Smooth muscle cell (in vitro differentiated cells): Measurements from ENCODE around the gene XPNPEP2. TPM values are rescaled to one million over a fixed set of nuclear protein-coding genes. Genes with fewer than 3 reads are reported as not detected.

Experiments used
- DNase-seq: peaks from one replicate; lab custom pipeline; 2025; ENCODE audit not compliant: unreplicated experiment; lab: John Stamatoyannopoulos, UW
- H2AFZ ChIP-seq: fragments of 200-600 bp; sonication (generic); 2 replicates; pipeline ENCODE4 v1.6.0; 2016; ENCODE audit warnings: antibody characterized with exemption, low read depth, mild to moderate bottlenecking
- H3F3A ChIP-seq: fragments of 200-600 bp; sonication (generic); 2 replicates; pipeline ENCODE4 v1.6.0; 2017; ENCODE audit warnings: antibody characterized with exemption, low read depth
- H3K27ac ChIP-seq: fragments of 200-600 bp; sonication (generic); 2 replicates; pipeline ENCODE4 v1.5.1; 2016; ENCODE audit warnings: low read depth, mild to moderate bottlenecking
- H3K27me3 ChIP-seq: fragments of 200-600 bp; sonication (generic); 2 replicates; pipeline ENCODE4 v1.6.1; 2016; ENCODE audit warnings: low read depth, mild to moderate bottlenecking
- H3K36me3 ChIP-seq: fragments of 200-600 bp; sonication (generic); 2 replicates; pipeline ENCODE4 v1.5.1; 2016; ENCODE audit warnings: low read depth
- H3K4me1 ChIP-seq: fragments of 200-600 bp; sonication (generic); 2 replicates; pipeline ENCODE4 v1.5.1; 2016; ENCODE audit warnings: low read depth
- H3K4me2 ChIP-seq: fragments of 200-600 bp; sonication (generic); 2 replicates; pipeline ENCODE4 v1.6.0; 2016; ENCODE audit warnings: mild to moderate bottlenecking
- H3K4me3 ChIP-seq: fragments of 200-600 bp; sonication (generic); 2 replicates; pipeline ENCODE4 v1.5.1; 2016; ENCODE audit warnings: mild to moderate bottlenecking
- H3K79me2 ChIP-seq: fragments of 200-600 bp; sonication (generic); 2 replicates; pipeline ENCODE4 v1.6.0; 2016; ENCODE audit warnings: low read depth, mild to moderate bottlenecking
- H3K9ac ChIP-seq: fragments of 200-600 bp; sonication (generic); 2 replicates; pipeline ENCODE4 v1.6.0; 2016; ENCODE audit warnings: low read depth
- H3K9me3 ChIP-seq: fragments of 200-600 bp; sonication (generic); replicated peaks from 2 replicates; pipeline ENCODE4 v1.5.1; 2016; ENCODE audit warnings: low read depth
- H4K20me1 ChIP-seq: fragments of 200-600 bp; sonication (generic); 2 replicates; pipeline ENCODE4 v1.6.0; 2016; ENCODE audit warnings: low read depth
- WGBS: methylation state at CpG from one replicate; pipeline ENCODE4 v1.1.7; 2016; ENCODE audit warnings: low lambda C conversion rate; 5-methylcytosine and 5-hydroxymethylcytosine counted together
- polyA plus RNA-seq: library from polyadenylated mRNA; unstranded; fragments of >200 nt; fragmentation: Nextera tagmentation; extraction: Ambion mirVana; gene quantifications from 2 replicates; pipeline ENCODE4 v1.2.1, GENCODE V29; 2016
- total RNA-seq: library from RNA; depleted of rRNA; stranded (reverse); fragments of >200 nt; gene quantifications from 2 replicates; pipeline ENCODE4 v1.2.3, GENCODE V29; 2014
- TF ChIP-seq, protein P1 (sequence below): fragments of 200-600 bp; sonication (generic); IDR thresholded peaks from 2 replicates; pipeline ENCODE4 v1.5.1; 2017; ENCODE audit warnings: borderline replicate concordance, mild to moderate bottlenecking, antibody characterized with exemption; ENCODE audit not compliant: insufficient read depth, poor library complexity, severe bottlenecking

The XPNPEP2 gene
- total and polyA plus RNA-seq, 2 experiments from 2014 or later = 0.09 to 0.13 TPM

DNA sequence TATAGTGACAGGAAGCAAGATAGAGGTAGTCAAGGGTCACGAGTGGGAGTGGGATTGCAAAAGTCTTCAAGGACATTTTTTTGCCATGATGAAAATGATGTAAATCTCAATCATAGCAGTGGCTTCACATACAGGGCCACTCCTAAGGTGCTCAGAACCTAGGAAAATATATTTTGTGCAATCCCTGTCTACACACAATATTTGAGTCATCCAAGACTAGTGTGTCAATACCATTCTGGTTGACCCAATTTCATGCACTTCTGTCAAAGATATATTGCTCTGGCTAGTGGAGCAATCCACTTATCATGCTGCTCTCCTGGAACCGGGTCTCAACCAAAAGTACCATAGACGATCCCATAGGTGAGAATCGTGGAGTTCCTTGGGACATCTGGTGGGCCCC, 24.2 kb upstream of the XPNPEP2 start:
- H2AFZ ChIP-seq = no peak overlapping the region
- H3F3A ChIP-seq = no peaks in the 10 kb centered on the region
- no peaks in the 10 kb centered on the region for H3K4me1 ChIP-seq
- no peaks in the 10 kb centered on the region for H4K20me1 ChIP-seq
- H3K4me3 ChIP-seq = no peak overlapping the region
- no peak for DNase-seq
- H3K36me3 ChIP-seq = no peaks in the 10 kb centered on the region
- WGBS = 88% methylated on average over 4 of the region's 4 CpGs
- no peaks in the 10 kb centered on the region for H3K27me3 ChIP-seq
- H3K9ac ChIP-seq = no peak overlapping the region
- TF ChIP-seq, protein P1, sequence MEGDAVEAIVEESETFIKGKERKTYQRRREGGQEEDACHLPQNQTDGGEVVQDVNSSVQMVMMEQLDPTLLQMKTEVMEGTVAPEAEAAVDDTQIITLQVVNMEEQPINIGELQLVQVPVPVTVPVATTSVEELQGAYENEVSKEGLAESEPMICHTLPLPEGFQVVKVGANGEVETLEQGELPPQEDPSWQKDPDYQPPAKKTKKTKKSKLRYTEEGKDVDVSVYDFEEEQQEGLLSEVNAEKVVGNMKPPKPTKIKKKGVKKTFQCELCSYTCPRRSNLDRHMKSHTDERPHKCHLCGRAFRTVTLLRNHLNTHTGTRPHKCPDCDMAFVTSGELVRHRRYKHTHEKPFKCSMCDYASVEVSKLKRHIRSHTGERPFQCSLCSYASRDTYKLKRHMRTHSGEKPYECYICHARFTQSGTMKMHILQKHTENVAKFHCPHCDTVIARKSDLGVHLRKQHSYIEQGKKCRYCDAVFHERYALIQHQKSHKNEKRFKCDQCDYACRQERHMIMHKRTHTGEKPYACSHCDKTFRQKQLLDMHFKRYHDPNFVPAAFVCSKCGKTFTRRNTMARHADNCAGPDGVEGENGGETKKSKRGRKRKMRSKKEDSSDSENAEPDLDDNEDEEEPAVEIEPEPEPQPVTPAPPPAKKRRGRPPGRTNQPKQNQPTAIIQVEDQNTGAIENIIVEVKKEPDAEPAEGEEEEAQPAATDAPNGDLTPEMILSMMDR = no peak
- H3K9me3 ChIP-seq = no peaks in the 10 kb centered on the region
- no peak overlapping the region for H3K27ac ChIP-seq
- no peaks in the 10 kb centered on the region for H3K79me2 ChIP-seq
- no peak overlapping the region for H3K4me2 ChIP-seq

DNA sequence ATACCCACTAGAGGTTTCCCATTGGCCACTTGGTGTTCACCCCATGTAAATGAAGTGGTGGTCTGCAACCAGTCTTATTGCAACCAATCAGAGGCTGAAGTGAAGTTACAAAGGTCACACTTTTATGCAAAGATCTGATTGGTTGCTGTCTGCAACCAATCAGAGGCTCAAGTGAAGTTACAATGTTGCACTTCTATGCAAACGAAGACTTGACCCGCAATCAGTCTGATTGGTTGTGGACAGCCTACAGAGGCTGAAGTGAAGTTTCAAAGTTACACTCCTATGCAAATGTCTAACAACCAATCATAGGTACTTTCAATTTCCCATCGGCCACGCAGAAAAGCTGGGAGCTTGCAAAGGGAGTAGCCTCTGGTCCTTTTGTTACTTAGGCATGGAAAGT, 22.3 kb upstream of the XPNPEP2 start:
- no peaks in the 10 kb centered on the region for H3K9me3 ChIP-seq
- H3K4me3 ChIP-seq = no peak overlapping the region
- no peaks in the 10 kb centered on the region for H3K79me2 ChIP-seq
- TF ChIP-seq, protein P1 = no peak
- H4K20me1 ChIP-seq = no peaks in the 10 kb centered on the region
- H3K27me3 ChIP-seq = no peaks in the 10 kb centered on the region
- H3K27ac ChIP-seq = no peak overlapping the region
- no peaks in the 10 kb centered on the region for H3K36me3 ChIP-seq
- H3K4me2 ChIP-seq = no peak overlapping the region
- H3F3A ChIP-seq = no peaks in the 10 kb centered on the region
- H3K4me1 ChIP-seq = no peaks in the 10 kb centered on the region
- no peak overlapping the region for H3K9ac ChIP-seq
- no peak for DNase-seq
- WGBS = 87% methylated on average over 4 of the region's 4 CpGs
- H2AFZ ChIP-seq = no peak overlapping the region

DNA sequence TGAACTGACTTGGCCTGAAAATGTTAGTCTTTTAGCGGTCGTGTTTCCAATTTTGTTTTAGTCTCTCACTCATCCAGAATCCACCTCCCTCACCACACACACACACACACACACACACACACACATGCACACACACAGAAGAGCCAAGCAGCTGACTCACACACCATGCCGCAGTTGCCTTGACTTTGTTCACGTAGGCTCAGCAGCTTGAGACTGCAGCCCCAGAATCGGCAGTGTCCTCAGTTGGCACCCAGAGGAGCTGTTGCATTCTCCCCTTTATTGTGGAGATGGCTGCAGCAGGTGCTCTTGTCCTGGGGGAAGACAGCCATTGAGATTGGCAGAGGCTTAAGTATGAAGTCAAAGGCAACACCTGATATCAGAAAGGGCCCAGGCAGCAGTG, 20.9 kb upstream of the XPNPEP2 start:
- H3K27me3 ChIP-seq = no peaks in the 10 kb centered on the region
- H3F3A ChIP-seq = no peaks in the 10 kb centered on the region
- H3K4me3 ChIP-seq = no peak overlapping the region
- H4K20me1 ChIP-seq = no peaks in the 10 kb centered on the region
- H3K27ac ChIP-seq = no peak overlapping the region
- no peak overlapping the region for H2AFZ ChIP-seq
- H3K9ac ChIP-seq = no peak overlapping the region
- TF ChIP-seq, protein P1 = no peak
- DNase-seq = no peak
- 41% methylated on average over 5 of the region's 5 CpGs for WGBS
- H3K79me2 ChIP-seq = no peaks in the 10 kb centered on the region
- H3K9me3 ChIP-seq = no peaks in the 10 kb centered on the region
- H3K4me1 ChIP-seq = no peaks in the 10 kb centered on the region
- H3K36me3 ChIP-seq = no peaks in the 10 kb centered on the region
- no peak overlapping the region for H3K4me2 ChIP-seq

DNA sequence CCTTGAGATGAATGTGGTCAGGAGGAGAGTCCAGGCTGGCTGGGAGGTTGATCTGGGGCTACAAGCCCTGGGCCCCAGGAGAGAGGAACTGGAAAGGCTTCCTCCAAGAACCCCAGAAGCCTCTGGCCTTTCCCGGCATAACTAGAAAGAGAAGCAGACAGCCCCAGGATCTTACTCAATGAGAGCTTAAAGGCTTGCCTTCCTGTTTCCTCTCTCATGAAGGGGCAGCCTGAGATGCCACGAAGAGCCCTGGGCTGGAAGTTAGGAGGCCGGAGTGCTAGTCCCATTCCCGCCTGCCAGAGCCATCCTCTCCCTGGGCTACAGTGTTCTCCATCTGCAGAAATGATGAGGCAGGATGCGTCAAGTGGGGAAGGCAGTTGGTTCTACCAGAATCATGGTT, 20.1 kb upstream of the XPNPEP2 start:
- H3K9me3 ChIP-seq = no peaks in the 10 kb centered on the region
- no peak overlapping the region for H3K4me3 ChIP-seq
- H3K4me2 ChIP-seq = no peak overlapping the region
- 82% methylated on average over 5 of the region's 5 CpGs for WGBS
- no peak overlapping the region for H2AFZ ChIP-seq
- H3K79me2 ChIP-seq = no peaks in the 10 kb centered on the region
- H3K9ac ChIP-seq = no peak overlapping the region
- no peak overlapping the region for H3K27ac ChIP-seq
- H3K4me1 ChIP-seq = no peaks in the 10 kb centered on the region
- no peak for DNase-seq
- H3K27me3 ChIP-seq = no peaks in the 10 kb centered on the region
- H3F3A ChIP-seq = no peaks in the 10 kb centered on the region
- TF ChIP-seq, protein P1 = no peak
- H4K20me1 ChIP-seq = no peaks in the 10 kb centered on the region
- H3K36me3 ChIP-seq = no peaks in the 10 kb centered on the region
